ENCODE measurements around the gene SNX27.
"Not testable (repeated sequence)": the region's sequence is repeated elsewhere in the genome, so short reads cannot be mapped to it uniquely, and the experiment has no call there.

The SNX27 gene

DNA sequence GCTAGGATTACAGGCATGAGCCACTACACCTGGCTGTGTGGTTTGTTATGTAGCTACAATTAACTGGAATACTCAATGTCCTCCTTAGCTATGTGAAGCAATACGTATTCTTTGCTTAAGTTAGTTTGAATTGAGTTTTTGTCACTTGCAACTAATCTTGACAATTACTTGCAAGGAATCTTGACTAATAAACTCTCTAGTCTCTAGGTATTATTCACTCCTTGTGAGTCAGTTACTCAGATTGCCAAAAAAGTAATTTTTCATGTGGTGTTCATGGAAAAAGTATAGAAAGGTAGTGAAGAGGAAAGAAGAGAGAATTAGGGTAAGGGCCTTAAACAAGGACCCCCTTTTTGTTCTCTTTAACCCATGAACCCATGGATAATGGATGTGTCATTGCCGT lies 7.6 kb upstream of the SNX27 start:
- DNase-seq (ENCODE audit: low read depth) = no peak

DNA sequence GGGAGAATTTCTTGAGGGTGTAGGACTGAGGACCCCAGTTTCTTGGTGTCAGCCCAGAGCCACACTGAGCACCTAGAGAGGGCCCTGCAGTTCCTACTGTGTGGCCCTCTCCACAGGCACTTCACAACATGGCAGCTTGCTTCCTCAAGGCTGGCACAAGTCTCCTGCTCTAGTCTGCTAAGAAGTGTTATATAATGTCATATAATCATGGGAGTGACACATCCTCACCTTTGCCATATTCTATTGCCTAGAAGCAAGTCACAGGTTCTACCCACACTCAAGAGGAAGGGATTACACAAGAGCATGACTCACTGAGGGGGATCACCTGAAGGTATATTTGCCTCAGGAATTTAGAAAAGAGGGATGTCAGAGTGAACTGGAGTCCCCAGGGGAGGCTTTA lies 5.5 kb upstream of the SNX27 start:
- DNase-seq (ENCODE audit: low read depth) = no peak

DNA sequence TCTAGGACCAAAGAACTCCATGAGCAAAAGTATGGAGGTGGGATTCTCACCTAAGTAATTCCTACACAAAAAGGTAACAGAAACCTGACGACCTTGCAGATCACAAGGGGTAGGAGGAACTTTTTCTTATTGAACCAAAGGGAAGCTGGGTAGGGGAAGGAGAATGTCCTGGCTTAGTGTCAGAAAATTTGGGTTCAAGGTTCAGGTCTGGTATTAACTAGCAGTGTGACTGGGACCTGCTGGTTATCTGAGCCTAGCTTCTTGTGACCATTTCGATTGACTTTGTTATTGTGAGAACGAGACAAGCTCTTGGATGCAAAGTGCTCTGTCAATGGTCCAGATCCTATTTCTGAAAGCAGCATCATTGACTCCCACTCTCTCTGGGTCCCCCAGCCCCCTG lies 5.0 kb upstream of the SNX27 start:
- DNase-seq (ENCODE audit: low read depth) = no peak

DNA sequence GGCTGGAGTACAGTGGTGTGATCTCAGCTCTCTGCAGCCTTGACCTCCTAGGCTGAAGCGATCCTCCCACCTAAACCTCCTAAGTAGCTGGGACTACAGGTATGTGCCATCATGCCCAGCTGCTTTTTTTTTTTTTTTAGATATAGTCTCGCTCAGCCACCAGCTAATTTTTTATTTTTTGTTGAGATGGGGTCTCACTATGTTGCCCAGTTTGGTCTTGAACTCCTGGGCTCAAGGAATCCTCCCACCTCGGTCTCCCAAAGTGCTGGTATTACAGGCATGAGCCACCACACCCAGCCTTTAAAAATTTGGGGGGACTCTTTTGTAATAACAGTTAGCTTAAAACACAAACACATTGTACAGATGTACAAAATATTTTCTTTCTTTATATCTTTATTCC lies 1.7 kb upstream of the SNX27 start:
- DNase-seq (ENCODE audit: low read depth) = no peak

DNA sequence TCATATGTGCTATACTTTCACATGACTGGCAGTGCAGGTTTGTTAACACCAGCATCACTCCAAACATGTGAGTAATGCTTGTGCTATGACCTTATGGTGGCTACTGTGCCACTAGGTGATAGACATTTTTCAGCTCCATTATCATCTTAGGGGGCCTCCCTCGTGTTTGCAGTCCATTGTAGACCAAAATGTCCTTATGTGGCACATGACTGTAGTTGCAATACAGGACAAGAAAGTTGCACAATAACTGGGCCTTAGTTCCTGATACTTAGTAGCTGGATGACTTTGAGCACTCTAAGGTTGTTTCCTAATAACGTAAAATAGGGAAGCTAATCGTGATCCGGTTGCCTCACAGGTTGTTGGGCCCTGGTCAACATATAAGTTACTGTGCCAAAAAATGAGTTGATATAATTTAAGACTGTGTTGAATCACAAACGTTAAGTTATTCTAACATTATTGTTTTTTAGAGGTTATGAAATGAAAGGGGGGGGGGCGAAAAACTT lies 511 bp upstream of the SNX27 start:
- DNase-seq (ENCODE audit: low read depth) = no peak

DNA sequence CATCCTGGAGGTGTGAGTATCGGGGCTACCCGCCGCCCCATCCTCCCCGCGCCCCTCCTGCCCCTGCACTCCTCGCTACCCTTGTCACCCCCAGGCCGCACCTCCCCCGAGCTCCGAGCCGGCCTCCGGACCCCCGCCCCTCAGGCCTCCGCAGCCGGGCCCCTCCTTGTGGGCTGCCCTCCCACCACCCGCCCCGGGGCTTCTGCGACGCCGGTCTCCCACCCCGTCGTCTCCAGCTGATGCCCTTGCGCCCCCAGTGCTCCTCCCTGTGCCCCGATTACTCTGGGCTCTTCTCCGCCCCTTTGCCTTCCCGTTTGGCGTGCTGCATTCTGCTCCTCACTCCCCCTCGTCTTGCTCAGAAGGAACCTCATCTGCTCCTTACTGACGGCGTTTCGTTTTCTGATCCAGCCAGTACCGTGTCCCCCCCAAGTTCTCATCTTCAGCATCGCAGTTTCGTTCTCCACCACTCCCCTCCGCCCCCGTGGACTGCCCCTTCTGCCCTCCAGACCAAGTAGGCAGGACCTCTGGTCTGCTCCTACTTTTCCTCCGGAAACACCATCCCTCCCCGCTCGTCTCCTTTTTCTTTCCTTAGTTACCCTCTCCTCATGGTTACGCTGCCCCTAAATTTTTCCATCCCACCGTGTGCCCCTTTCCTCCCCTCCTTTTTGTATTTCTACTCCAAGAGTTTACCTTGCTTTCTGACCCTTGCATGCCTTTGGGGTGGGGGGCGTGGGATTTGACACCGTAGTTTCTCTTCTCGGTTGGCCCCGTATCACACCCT lies 841 bp downstream of the SNX27 start:
- no peak for DNase-seq (ENCODE audit: low read depth)

DNA sequence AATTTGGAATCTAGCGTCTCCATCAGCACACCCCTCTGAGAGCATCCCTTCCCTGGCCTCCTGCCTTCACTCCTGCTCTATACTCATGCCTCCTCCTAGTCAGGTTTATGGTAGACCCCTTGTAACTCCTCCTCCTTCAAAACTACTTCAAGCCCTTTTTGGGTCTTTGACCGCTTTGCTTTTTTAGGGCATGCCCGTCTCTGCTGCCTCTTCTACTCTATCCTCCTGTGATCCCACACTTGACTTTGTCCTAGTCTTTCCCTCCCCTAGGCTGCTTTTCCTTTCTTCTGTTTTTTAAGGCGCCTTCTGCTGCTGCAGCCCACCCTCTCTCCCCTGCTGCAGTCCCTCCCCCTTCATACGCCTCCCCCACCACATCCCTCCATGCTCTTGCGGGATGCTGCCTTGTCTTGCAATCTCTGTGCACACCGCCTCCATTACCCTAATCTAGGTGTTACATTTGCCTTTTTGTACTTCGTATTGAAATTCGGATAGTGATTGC lies 1.5 kb downstream of the SNX27 start:
- no peak for DNase-seq (ENCODE audit: low read depth)

DNA sequence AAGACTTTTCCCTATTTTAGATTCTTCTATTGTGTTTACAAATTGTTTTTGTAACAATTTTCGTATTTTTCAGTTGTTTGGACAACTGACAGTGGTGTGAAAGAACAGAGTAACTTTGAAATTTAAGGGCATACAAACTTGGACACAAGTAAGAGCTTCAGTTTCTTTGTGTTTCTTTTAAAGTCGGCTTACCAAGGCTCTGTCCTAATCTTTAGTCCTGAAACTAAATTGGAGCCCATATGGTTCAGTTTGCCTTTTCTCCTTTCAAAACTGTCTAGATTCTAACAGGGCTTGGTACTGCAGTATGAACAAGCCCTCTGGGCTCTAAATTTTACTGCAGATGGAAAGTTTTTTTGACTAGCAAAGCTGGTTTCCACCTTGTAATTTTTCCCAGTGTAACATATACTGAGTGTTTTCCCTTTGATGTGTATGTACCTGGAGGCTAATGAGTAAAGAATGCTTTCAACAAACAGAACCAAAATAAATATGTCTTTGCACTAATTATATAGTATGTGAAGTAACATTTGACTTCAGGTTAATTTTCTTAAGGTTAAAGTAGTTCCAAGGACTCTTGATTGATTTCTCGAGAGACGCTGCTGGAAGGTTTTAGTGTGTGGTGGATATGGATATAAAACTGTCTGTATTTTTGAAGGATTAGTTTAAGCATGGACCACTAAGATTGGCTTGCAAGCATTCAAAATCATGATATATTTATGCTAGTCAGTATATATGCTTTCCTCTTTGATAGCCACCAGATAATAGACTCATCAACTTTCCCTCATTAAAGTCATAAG lies 4.1 kb downstream of the SNX27 start:
- DNase-seq (ENCODE audit: low read depth) = no peak

DNA sequence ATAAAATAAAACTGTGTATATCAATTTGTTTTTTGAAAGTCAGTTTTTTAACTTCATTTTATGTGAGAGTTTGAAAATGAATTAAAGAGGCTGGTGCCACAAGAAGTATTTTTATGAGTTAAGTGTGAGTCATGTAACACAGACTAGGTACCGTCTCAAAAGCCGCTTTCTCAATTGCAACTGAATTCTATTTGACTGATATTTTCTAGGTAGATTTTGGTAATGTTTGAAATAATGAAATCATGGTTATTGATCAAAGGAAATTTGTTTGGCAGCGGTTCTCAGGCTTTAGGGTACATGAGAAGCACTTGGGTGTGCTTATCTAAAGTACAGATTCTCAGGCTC lies 4.6 kb downstream of the SNX27 start:
- DNase-seq (ENCODE audit: low read depth) = no peak

DNA sequence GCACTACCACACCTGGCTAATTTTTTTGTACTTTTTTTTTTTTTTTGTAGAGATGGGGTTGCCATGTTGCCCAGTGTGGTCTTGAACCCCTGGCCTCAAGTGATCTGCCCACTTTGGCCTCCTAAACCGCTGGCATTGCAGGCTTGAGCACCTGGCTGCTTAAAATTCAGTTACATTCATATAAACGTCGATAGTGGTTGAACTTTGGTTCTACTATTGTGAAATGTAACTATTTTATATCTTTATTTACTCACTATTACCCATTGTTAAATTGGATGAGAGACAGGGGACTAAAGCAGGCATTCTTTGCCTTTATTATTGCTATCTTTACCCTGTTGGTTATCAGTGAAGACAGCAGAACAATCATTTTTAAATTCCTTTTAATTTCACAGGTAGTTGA lies 6.2 kb downstream of the SNX27 start:
- DNase-seq (ENCODE audit: low read depth) = no peak

DNA sequence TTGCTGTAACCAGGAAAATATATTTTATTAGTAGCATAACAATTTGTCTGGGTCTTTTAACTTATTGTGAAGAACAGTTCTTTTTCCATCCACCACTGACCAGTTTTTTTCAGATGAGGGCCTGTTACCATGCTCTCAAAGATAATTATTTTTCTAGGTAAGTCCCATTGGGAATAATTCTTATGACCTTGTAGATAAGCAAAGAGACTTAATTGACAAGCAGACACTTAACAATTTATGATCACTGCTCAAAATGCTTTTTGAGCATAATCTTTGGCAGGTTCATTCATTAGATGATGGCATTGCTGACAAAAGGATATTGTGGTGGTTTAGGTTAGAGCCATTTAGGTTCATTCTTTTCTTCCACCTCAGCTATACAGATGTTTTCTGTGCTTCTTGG lies 6.6 kb downstream of the SNX27 start:
- no peak for DNase-seq (ENCODE audit: low read depth)

DNA sequence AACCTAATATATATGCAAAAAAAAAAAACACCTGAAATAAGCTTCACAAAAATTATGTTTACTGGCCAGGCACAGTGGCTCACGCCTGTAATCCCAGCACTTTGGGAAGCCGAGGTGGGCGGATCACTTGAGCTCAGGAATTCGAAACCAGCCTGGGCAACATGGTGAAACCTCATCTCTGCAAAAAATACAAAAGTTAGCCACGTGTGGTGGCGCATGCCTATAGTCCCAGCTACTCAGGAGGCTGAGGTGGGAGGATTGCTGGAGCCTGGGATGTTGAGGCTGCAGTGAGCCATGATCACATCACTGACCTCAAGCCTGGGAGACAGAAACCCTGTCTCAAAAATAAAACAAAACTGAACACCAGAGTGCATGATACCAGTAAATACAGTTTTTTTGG lies 7.1 kb downstream of the SNX27 start:
- DNase-seq (ENCODE audit: low read depth) = not testable (repeated sequence)

DNA sequence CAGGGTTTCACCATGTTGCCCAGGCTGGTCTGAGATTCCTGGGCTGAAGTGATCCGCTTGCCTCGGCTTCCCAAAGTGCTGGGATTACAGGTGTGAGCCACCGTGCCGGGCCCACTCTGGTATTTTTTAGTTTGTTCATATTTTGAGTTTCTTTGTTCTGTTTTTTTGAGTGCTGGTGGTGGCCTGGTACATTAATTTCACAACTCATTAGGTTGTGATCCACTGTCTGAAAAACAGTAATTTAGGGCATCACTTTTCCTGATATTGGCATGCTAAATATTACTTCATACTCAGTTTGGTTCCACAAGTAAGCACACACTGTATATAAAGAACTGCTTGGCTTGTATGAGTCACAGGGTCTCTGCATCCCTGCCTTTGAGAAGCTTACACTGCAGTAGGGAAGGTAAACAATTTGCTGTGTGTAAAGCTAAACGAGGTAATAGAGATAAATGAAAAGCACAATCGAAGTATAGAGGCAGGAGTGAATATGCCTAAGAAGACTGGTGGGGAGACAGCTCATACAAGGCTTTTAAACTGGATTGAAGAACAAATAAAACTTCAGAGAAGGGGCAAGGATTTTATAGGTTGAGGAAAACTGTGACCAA lies 7.7 kb downstream of the SNX27 start:
- no peak for DNase-seq (ENCODE audit: low read depth)

DNA sequence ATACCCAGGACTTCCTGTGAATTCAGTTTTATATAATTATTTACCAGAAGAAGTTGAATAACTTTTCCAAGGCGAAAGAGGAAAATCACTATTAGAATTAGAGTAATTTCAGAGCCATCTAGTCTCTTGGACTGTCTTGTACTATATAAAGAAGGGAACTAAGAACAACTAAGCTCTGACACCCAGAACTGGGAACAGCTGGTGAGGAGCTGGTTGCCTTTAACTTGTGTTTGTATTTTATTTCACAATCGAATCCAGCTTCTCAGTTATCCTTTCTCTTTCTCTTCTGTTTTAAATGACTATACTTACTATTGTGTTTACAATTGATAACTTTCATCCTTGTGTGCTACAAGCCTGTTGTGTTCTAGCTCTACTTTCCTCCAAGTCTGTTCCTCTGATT lies 8.4 kb downstream of the SNX27 start:
- no peak for DNase-seq (ENCODE audit: low read depth)

DNA sequence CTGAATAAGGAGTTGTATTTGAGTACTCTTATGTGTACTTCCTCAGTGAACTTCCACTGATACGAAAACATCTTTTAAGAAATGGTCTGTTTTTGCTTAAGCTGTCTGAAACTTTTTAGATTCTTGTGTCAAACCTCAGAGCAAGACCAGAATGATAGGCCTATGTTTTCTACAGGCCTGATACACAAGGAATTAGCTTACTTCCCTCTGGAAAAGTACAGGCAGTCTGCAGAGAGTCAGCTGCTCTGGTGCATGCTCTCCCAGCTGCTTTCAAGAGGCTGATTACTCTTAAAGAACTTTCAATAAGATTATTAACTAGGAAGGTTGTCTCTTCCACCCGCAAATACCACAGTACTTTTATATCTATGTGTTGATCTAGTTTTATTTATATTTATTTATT lies 9.5 kb downstream of the SNX27 start:
- DNase-seq (ENCODE audit: low read depth) = no peak

DNA sequence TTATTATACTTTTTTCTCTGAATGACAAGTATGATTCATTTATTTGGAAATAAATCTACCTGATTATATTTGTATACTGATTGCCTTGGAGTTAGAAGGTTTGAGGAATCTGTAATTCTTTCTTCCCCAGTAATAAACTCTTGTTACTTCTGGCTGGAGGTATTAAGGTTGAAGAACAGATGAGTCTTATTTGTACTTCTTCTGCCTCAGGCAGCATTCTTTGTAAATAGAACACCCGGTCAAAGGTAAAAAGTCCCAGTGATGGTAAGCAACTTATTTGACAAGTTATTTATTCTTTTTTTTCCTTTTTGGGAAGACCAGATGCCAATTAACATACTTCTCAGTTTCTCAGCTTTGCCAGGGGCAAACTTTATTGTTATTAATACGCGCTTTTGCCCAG lies 12.9 kb downstream of the SNX27 start:
- no peak for DNase-seq (ENCODE audit: low read depth)

DNA sequence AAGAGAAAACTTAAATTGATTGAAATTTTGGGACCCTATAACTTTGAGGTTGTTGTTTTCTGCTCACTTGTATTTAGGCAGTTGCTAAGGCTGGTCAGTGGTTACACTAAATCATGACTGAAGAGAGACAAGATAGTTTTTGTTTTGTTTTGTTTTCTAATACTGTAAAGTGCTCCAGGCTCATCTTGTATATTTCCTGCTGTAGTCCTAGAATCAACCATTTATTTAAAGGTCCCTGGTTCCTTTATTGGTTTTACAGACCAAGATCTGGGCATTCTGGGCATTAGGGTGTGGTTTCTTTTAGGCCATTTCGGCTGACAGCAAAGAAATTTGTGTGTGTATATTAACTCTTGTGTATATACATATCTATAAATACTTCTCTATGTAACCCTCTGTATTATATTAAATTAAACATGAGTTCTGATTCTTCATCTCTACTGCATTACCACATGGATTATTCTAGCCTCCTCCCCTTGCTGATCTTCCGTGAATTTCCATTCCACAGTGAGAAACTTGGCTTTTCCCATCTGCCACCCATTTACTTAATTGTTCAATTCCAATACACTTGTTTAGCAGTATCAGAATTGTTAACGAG lies 15.0 kb downstream of the SNX27 start:
- no peak for DNase-seq (ENCODE audit: low read depth)

DNA sequence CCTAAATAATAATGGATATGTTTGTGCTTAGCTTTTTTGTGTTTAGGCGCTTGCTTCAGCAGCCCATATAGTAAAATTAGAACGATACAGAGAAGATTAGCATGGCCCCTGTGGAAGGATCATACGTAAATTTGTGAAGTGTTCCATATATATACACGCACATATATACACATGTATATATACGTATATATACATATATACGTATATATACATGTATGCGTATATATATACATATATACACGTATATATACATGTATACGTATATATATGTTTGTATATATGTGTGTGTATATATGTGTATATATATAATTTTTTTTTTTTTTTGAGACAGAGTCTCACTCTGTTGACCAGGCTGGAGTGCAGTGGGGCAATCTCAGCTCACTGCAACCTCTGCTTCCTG lies 17.4 kb downstream of the SNX27 start:
- no peak for DNase-seq (ENCODE audit: low read depth)

DNA sequence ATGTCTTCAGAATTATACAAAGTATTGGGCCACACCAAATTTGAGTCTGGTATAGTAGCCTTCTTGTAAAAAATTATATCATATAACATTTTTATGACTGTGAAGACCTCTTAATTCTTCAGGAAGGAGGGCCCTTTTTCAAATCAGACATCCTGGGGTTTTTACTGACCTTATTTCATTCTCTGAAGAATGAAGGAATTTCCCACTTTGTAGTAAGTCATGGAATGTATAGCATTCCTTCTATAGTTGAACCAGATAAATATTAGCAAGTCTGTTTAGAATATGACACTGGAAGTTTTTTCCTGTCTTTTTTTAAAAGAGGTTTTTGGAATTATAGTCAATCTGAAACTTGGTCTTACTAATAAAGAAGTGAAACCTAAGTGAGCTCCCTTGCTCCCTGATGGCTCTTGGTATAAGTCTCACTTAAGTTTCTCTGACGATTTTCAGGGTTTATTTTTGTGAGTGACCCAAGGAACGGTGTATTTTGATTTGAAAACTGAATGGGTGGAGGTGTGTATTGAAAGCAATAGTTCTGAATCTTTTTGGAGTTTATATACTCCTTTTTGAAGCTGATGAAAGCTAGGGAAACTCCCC lies 23.7 kb downstream of the SNX27 start:
- DNase-seq (ENCODE audit: low read depth) = no peak

DNA sequence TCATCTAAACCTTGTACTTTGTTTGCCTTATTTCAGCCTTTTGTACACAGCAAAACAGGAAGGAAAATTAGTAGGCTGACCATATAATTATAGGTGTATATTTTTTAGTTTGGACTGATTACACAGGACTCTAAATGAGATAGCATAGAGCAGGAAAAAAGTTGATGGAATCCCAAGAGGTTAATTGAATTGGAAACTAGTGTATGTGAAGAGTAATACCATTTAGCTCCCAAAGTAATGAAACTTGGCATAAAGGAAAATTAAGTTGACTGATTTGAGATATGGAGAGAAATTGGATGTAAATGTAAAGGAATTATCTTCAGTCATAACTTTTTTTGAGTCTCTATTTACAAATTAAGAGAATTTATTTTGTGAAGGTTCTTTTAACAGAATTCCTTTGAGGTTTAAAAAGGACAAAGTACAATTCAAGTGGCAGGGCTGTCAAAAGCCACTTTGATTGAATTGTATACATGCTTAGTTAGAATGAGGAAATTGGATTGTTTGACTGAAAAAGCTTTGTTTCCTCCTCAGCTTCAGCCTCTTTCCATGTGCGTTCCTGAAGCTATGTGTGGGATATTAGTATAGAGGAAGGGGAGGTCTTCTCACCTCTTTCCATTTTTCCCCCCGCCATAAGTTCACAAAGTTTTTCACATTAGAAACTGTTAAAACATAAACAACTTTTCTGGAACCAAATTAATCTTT lies 26.4 kb downstream of the SNX27 start:
- no peak for DNase-seq (ENCODE audit: low read depth)

DNA sequence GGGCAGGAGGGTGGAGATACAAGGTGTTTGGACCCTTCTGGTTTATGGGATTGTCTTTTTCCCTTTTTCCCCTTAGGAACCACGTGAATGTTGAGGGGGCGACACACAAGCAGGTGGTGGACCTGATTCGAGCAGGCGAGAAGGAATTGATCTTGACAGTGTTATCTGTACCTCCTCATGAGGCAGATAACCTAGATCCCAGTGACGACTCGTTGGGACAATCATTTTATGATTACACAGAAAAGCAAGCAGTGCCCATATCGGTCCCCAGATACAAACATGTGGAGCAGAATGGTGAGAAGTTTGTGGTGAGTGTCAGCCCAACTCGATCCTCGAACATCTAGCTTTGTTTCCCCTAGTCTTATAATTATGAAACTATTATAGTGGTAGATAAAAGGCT lies 27.0 kb downstream of the SNX27 start:
- DNase-seq (ENCODE audit: low read depth) = no peak

DNA sequence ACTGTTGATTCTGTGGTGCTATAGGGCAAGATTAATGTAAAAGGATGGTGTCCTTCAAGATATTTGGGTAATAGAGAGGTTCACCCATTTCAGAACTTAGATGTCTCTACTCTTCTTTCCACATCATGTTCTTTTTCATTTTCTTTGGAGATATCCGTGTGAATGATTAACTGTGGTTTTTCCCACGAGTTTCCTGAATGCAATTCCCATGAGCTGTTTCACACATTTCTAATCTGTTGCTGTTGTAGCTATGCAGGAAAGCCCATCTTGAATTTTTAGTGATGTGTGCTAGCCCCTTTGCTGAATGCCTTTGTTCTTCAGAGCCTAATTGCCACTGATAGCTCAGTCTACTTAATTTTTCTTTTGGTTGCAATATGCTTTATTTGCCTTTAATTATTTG lies 27.6 kb downstream of the SNX27 start:
- DNase-seq (ENCODE audit: low read depth) = no peak
